ENCODE data around the gene SBF1.

SBF1 gene

DNA sequence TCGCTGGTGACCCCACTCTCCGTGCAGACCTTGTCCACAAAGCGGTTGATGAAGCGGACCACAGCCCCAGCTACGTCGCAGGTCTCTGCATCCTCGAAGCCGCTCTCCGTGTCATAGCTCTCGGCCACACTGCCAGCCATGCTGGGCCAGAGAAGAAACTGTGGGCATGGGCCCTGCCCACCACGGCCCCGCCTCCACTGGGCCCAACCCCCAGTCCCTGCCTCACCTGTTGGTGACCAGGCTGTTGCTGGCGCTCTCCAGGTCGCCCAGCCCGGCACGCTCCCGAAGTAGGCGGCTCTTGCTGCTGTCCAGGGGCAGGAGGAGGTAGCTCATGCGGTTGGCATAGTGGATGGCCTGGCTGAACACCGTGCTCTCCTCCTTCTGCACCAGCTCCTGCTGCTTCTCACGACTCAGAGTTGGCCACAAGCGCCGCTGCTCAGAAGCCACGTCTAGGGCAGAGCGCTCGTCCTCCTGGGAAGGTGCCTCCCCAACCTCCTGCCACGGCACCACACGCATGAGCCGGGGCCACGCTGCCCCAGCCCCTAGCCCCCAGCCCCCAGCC lies 12.8 kb downstream of the SBF1 start:
- H3K36me3 ChIP-seq (ENCODE audit: control insufficient read depth, insufficient read depth, low read length), result peaks cover 92% of the 10 kb centered on the region
- H3K27ac ChIP-seq (ENCODE audit: low read depth, low read length), result no peak overlapping the region
- H3K4me1 ChIP-seq (ENCODE audit: control insufficient read depth, insufficient read depth, low read length), result no peaks in the 10 kb centered on the region
- H3K4me3 ChIP-seq (ENCODE audit: low read depth, low read length), result no peak overlapping the region
- H3K9ac ChIP-seq (ENCODE audit: low read depth, low read length), result no peak overlapping the region
- H3K27me3 ChIP-seq (ENCODE audit: control insufficient read depth, insufficient read depth, low read length), result no peaks in the 10 kb centered on the region
- H3K9me3 ChIP-seq (ENCODE audit: control insufficient read depth, insufficient read depth, low read length), result no peaks in the 10 kb centered on the region

DNA sequence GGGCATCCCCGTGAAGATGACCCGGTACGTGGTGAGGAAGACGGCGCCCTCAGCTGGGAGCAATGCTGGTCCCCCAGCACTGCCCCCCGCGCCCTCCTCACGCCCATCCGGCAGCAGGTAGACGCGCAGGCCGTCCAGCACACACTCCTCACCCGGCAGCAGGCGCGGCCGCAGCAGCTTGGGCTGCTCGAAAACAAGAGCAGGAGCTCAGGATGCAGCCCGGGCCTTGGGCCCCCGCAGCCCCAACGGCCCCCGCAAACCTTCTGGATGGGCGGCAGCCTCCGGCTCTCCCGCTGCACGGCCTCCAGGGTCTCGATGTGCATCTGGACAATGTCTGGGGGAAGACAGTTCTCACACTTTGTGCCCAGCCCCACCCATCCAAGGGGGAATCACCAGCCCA lies 13.3 kb downstream of the SBF1 start:
- no peak overlapping the region for H3K27ac ChIP-seq (ENCODE audit: low read depth, low read length)
- peaks cover 87% of the 10 kb centered on the region for H3K36me3 ChIP-seq (ENCODE audit: control insufficient read depth, insufficient read depth, low read length)
- no peaks in the 10 kb centered on the region for H3K9me3 ChIP-seq (ENCODE audit: control insufficient read depth, insufficient read depth, low read length)
- no peaks in the 10 kb centered on the region for H3K27me3 ChIP-seq (ENCODE audit: control insufficient read depth, insufficient read depth, low read length)
- no peak overlapping the region for H3K4me3 ChIP-seq (ENCODE audit: low read depth, low read length)
- H3K4me1 ChIP-seq (ENCODE audit: control insufficient read depth, insufficient read depth, low read length), result no peaks in the 10 kb centered on the region
- H3K9ac ChIP-seq (ENCODE audit: low read depth, low read length), result no peak overlapping the region

DNA sequence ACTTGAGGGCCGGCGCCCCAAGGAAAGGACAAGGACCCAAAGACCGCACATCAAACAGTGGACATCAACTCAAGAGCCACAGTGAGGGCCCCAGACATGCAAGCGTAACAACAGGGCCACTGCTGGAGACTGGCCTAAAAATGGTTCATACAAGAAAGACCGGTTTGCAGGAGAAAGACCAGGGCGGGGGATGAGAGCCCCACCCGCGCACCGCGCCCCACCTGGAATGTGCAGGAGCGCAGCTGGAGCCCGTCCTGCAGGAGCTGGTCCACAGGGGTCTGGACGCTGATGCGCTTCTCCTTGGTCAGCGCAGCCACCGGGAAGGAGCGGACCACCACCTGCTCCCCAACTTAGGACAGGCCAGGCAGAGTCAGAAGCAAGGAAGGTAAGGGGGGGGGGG lies 13.9 kb downstream of the SBF1 start:
- Histone ChIP-seq H3K36me3 (ENCODE audit: control insufficient read depth, insufficient read depth, low read length) (peaks cover 84% of the 10 kb centered on the region), H3K4me1 (ENCODE audit: control insufficient read depth, insufficient read depth, low read length) (no peaks in the 10 kb centered on the region), H3K9ac (ENCODE audit: low read depth, low read length) (no peak overlapping the region), H3K4me3 (ENCODE audit: low read depth, low read length) (no peak overlapping the region), H3K27me3 (ENCODE audit: control insufficient read depth, insufficient read depth, low read length) (no peaks in the 10 kb centered on the region), H3K9me3 (ENCODE audit: control insufficient read depth, insufficient read depth, low read length) (no peaks in the 10 kb centered on the region), H3K27ac (ENCODE audit: low read depth, low read length) (no peak overlapping the region)

DNA sequence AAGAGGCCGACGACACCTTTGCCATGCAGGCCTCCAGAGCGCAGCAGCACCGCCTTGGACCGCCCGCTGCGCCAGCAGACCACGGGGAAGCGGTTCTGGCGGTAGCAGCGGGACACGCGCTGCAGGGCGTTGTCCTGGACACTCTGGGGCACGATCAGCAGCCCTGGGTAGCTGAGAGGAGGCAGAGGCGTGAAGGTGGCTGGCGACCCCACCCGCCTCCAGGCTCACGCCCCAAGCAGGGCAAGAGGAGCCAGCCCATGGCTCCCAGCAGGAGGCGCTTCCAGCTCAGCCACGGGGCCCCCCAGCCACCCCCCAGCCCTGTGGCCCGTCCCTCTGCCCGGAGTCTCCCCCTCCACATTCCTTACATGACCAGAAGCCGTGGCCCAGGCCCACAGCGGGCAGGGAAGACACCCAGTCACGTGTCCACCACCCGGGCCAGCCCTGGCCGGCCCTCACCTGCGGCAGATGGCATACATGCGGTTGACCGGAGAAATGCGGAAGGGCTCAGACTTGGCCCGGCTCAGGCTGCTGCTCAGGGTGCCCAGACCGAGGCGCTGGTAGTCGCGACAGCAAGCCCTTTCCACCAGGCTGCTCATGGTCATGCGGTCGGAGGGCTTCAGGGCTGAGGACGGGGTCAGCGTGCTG lies 15.2 kb downstream of the SBF1 start:
- H3K36me3 ChIP-seq (ENCODE audit: control insufficient read depth, insufficient read depth, low read length), result peaks cover 85% of the 10 kb centered on the region
- H3K9ac ChIP-seq (ENCODE audit: low read depth, low read length), result no peak overlapping the region
- H3K4me3 ChIP-seq (ENCODE audit: low read depth, low read length), result no peak overlapping the region
- H3K9me3 ChIP-seq (ENCODE audit: control insufficient read depth, insufficient read depth, low read length), result no peaks in the 10 kb centered on the region
- H3K27me3 ChIP-seq (ENCODE audit: control insufficient read depth, insufficient read depth, low read length), result no peaks in the 10 kb centered on the region
- H3K4me1 ChIP-seq (ENCODE audit: control insufficient read depth, insufficient read depth, low read length), result no peaks in the 10 kb centered on the region
- H3K27ac ChIP-seq (ENCODE audit: low read depth, low read length), result no peak overlapping the region

DNA sequence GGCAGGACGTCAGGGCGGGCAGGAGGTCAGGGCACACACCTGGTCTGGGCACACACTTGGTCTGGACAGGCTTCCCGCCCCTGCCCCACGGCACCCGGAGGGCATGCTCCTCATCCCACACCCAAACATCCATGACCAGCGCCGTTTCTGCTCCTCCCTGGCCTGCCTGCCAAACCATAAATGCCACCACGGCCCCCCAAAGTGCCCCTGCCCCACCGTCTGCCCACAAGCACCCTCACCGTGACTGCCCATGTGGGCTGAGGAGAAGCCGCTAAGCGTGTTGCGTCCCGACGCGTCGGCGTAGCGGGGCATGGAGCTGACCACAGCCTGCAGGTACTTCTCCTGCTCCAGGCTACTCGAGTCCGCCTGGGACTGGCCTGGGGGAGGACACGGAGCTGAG lies 15.8 kb downstream of the SBF1 start:
- no peaks in the 10 kb centered on the region for H3K27me3 ChIP-seq (ENCODE audit: control insufficient read depth, insufficient read depth, low read length)
- H3K27ac ChIP-seq (ENCODE audit: low read depth, low read length), result no peak overlapping the region
- H3K9ac ChIP-seq (ENCODE audit: low read depth, low read length), result no peak overlapping the region
- peaks cover 85% of the 10 kb centered on the region for H3K36me3 ChIP-seq (ENCODE audit: control insufficient read depth, insufficient read depth, low read length)
- no peak overlapping the region for H3K4me3 ChIP-seq (ENCODE audit: low read depth, low read length)
- no peaks in the 10 kb centered on the region for H3K4me1 ChIP-seq (ENCODE audit: control insufficient read depth, insufficient read depth, low read length)
- no peaks in the 10 kb centered on the region for H3K9me3 ChIP-seq (ENCODE audit: control insufficient read depth, insufficient read depth, low read length)

DNA sequence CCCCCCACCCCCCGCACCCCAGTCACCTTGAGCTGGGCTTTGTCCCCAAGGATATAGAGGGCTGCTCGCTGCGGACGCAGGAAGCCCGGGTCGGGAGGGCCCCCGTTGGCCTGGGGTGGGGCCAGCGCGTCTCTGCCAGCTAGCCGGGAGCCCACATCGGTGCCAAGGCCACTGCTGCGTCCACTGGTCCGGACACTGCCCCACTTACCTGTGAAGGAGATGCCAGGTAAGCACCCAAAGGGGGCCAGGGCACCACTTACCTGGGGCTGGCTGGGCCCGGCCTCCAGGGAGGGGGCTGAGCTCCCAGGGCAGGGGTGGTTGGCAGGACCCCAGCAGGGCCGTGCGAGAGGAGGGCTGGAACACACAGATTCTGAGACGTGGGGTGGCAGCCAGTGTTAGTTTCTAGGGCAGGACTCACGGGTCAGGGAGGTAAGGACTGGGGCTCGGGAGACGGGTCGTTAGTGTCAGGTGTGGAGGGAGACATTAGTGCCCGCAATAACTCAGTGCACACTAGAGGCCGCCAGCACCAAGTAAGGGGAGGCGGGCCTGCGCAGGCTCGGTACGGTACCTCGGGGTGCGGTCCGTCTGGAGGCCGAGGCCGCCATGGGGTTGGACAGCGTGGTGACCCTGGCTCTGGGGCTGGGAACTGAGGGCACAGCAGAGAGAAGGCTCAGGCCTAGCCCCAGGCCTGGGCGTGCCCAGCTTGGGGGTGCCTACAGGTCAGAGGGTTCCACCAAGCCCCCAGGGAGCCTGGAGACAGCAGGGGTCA lies 18.2 kb downstream of the SBF1 start:
- Histone ChIP-seq H3K9ac (ENCODE audit: low read depth, low read length) (no peak overlapping the region), H3K27ac (ENCODE audit: low read depth, low read length) (no peak overlapping the region), H3K9me3 (ENCODE audit: control insufficient read depth, insufficient read depth, low read length) (no peaks in the 10 kb centered on the region), H3K36me3 (ENCODE audit: control insufficient read depth, insufficient read depth, low read length) (peaks cover 75% of the 10 kb centered on the region), H3K4me1 (ENCODE audit: control insufficient read depth, insufficient read depth, low read length) (no peaks in the 10 kb centered on the region), H3K4me3 (ENCODE audit: low read depth, low read length) (no peak overlapping the region), H3K27me3 (ENCODE audit: control insufficient read depth, insufficient read depth, low read length) (no peaks in the 10 kb centered on the region)

DNA sequence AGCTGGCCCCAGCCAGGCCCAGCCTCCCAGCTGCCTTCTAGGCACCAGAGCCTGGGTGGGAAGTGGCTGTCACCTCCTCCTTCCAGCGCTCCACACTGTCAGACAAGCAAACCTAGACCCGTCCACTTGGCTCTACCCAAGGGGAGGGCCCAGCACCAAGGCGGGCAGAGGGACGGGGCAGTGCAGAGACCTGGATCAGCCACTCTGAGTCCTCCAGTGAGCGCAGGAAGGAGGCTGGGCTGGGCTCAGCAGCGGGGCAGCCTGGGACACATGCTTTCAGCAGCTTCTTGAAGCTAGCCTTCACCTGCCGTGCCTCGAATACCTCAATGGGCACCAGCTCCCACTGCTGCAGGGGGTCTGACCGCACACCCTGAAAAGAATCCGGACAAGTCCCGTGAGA lies 18.8 kb downstream of the SBF1 start:
- no peaks in the 10 kb centered on the region for H3K9me3 ChIP-seq (ENCODE audit: control insufficient read depth, insufficient read depth, low read length)
- H3K27ac ChIP-seq (ENCODE audit: low read depth, low read length), result no peak overlapping the region
- H3K4me3 ChIP-seq (ENCODE audit: low read depth, low read length), result no peak overlapping the region
- no peaks in the 10 kb centered on the region for H3K4me1 ChIP-seq (ENCODE audit: control insufficient read depth, insufficient read depth, low read length)
- H3K9ac ChIP-seq (ENCODE audit: low read depth, low read length), result no peak overlapping the region
- peaks cover 71% of the 10 kb centered on the region for H3K36me3 ChIP-seq (ENCODE audit: control insufficient read depth, insufficient read depth, low read length)
- H3K27me3 ChIP-seq (ENCODE audit: control insufficient read depth, insufficient read depth, low read length), result no peaks in the 10 kb centered on the region

GRCh38 chr22:50455201-50455600 lies 19.6 kb downstream of the SBF1 start:
- H3K27ac ChIP-seq (ENCODE audit: low read depth, low read length), result no peak overlapping the region

GRCh38 chr22:50454556-50455075 lies 20.2 kb downstream of the SBF1 start:
- H3K9me3 ChIP-seq (ENCODE audit: control insufficient read depth, insufficient read depth, low read length), result no peaks in the 10 kb centered on the region
- peaks cover 64% of the 10 kb centered on the region for H3K36me3 ChIP-seq (ENCODE audit: control insufficient read depth, insufficient read depth, low read length)
- H3K4me1 ChIP-seq (ENCODE audit: control insufficient read depth, insufficient read depth, low read length), result no peaks in the 10 kb centered on the region
- H3K27ac ChIP-seq (ENCODE audit: low read depth, low read length), result no peak overlapping the region
- H3K9ac ChIP-seq (ENCODE audit: low read depth, low read length), result no peak overlapping the region
- no peak overlapping the region for H3K4me3 ChIP-seq (ENCODE audit: low read depth, low read length)
- H3K27me3 ChIP-seq (ENCODE audit: control insufficient read depth, insufficient read depth, low read length), result no peaks in the 10 kb centered on the region

More at GRCh38 chr22:50455201-50455600, 19.6 kb downstream of the SBF1 start:
- no peak overlapping the region for H3K4me3 ChIP-seq (ENCODE audit: low read depth, low read length)
- H3K36me3 ChIP-seq (ENCODE audit: control insufficient read depth, insufficient read depth, low read length), result peaks cover 68% of the 10 kb centered on the region
- no peak overlapping the region for H3K9ac ChIP-seq (ENCODE audit: low read depth, low read length)
- H3K4me1 ChIP-seq (ENCODE audit: control insufficient read depth, insufficient read depth, low read length), result no peaks in the 10 kb centered on the region
- H3K27me3 ChIP-seq (ENCODE audit: control insufficient read depth, insufficient read depth, low read length), result no peaks in the 10 kb centered on the region
- H3K9me3 ChIP-seq (ENCODE audit: control insufficient read depth, insufficient read depth, low read length), result no peaks in the 10 kb centered on the region

GRCh38 chr22:50452649-50453048 lies 22.2 kb downstream of the SBF1 start:
- no peaks in the 10 kb centered on the region for H3K4me1 ChIP-seq (ENCODE audit: control insufficient read depth, insufficient read depth, low read length)
- H3K27ac ChIP-seq (ENCODE audit: low read depth, low read length), result no peak overlapping the region
- H3K9me3 ChIP-seq (ENCODE audit: control insufficient read depth, insufficient read depth, low read length), result no peaks in the 10 kb centered on the region
- H3K4me3 ChIP-seq (ENCODE audit: low read depth, low read length), result no peak overlapping the region
- peaks cover 64% of the 10 kb centered on the region for H3K36me3 ChIP-seq (ENCODE audit: control insufficient read depth, insufficient read depth, low read length)
- H3K27me3 ChIP-seq (ENCODE audit: control insufficient read depth, insufficient read depth, low read length), result no peaks in the 10 kb centered on the region
- no peak overlapping the region for H3K9ac ChIP-seq (ENCODE audit: low read depth, low read length)
